Fibroblast of lung (primary cell): ENCODE results near the gene ADAMTS6.

Source experiments
- CTCF ChIP-seq, 2 donors: IDR thresholded peaks in 1 of 2; conservative IDR thresholded peaks in 1 of 2; 1 replicate in 1 of 2; 2 replicates in 1 of 2; pipeline ENCODE4 v1.5.1; 2011 to 2012; ENCODE audit warnings: low read length in 2 of 2, control low read depth in 1 of 2, inconsistent platforms in 1 of 2, low read depth in 1 of 2, mild to moderate bottlenecking in 1 of 2
- EZH2 ChIP-seq: IDR thresholded peaks from 2 replicates; pipeline ENCODE4 v1.5.1; 2012; ENCODE audit warnings: low read length, control low read depth, mild to moderate bottlenecking; ENCODE audit errors: missing control alignments

DNA sequence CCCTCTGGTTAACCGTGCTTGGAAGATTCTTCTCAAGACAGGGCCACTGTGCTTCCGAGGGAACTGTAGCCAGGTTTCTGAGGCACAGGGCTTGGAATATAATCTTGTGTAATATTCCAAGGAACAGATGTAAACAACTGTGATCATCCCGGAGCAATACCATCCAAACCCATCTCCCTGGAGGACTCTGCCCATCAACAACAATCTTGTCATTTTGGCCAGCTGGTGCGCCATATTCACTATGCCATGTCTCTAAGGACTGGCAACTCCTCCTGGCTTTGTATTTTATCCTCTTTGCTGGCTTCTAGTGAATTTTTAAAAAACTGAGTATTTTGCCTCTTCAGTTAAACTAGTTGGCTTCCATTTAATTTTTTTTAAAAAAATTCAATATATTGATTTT lies 349.3 kb downstream of the ADAMTS6 start:
- TF ChIP-seq CTCF (conservative IDR thresholded peaks at IDR 0.05 in 1 of 2, IDR thresholded peaks at IDR 0.05 in 1 of 2; ENCODE audit: low read depth in 1 of 2, low read length in 2 of 2) (no peak), EZH2 (no peak)
